ENCODE data around the gene HS6ST1. TPM values are rescaled to one million over a fixed set of nuclear protein-coding genes. Genes with fewer than 3 reads are reported as not detected.

Gene HS6ST1
- total RNA-seq (2022; extraction: Qiagen RNA extraction; ENCODE audit: low read depth) = 11.5 to 14.3 TPM (median 12.9 TPM) in 5 replicates

GRCh38 chr2:128318776-128319464 lies at the start of gene HS6ST1:
HS6ST1 (minus strand) TSS chr2:128318868; CDS start chr2:128318563, 305 bp downstream.

Other genes starting within 250 kb of the HS6ST1 start
- 19.5 to 25.2 TPM (median 22.0 TPM) in 5 replicates for gene UGGT1, start 227.7 kb downstream of the HS6ST1 start, total RNA-seq (2022; extraction: Qiagen RNA extraction; ENCODE audit: low read depth)